GM21723 (cell line): ENCODE results near the gene KCND1.
A peak's percentile ranks its signal among the peaks of the same experiment; 100 is the strongest.
"Not testable (repeated sequence)": the region's sequence is repeated elsewhere in the genome, so short reads cannot be mapped to it uniquely, and the experiment has no call there.

ENCODE experiments used
- ATAC-seq: cut with Tn5 transposase; IDR thresholded peaks from one replicate; pipeline ENCODE4 v1.9.1; 2021; ENCODE audit warnings: mild to moderate bottlenecking, moderate library complexity; ENCODE audit not compliant: unreplicated experiment

Gene KCND1

DNA sequence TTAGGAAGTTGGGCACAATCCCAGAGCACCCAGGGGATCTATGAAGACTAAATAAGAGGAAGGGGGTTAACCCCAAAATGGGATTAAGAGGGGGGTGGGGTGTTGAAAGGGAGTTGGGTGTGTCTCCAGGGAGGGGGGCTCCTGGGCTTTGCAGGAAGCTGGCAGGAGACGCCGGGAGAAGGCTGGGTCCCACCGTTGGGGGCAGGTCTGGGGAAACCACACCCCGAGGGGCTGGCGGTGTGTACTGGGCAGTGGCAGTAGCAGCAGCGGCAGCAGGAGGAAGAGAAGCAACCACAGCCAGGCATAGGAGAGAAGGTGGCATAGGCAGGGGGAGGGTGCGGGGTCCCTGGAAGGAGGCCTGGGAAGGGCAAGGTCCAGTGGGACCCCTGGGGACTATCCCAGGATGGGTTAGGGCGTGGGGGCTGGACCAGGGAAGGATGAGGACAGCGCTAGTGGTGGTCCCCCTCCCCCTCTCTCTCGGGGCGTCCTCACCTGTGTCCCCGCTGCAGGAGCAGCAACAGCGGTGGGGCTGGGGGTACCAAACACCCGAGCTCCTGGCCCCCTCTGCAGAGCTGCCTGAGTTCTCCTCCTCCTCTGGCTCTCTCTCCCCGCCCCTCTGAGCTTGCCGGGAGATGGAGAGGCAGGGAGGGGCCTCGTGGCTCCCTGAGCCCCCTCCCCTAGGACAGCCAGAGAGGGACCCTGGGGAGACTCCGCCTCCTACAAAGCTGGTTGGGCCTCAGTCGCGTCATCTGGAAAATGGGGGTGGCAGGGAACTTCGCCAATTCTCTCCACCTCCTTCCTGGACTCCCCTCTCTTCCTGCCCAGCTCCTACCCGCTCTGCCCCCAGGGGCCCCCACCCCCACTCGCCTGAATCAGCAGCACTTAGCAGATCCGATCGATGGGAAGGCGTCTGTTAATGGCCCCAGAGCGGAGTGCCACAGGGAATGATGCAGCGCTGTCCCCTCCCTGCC lies at the start of gene KCND1:
Gene KCND1, minus strand, starts transcription at position 596 of the 971 bp plus-strand sequence. CDS start 1,573 bp downstream, outside the sequence.
- ATAC-seq, result no peak

DNA sequence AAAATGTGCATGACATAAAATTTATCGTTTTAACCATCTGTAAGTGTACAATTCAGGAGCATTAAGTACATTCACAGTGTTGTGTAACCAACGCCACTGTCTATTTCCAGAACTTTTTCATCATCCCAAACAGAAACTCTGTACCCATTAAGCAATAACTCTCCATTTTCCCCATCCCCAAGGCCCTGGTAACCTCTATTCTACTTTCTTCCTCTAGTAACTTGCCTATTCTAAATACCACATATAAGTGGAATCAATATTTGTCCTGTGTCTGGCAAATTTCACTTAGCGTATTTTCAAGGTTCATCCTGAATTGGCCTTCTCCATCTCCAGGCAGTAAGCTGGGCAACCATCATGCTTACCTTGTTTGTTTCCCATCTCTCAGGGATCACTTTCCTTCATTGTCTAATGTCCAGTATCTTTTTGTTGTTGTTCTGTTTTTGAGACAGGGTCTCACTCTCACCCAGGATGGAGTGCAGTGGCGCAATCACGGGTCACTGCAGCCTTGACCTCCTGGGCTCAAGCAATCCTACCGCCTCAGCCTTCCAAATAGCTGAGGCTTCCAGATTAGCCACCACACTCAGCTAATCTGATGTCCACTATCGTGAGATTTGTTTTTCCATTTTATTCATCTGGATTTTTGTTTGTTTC lies 48.1 kb upstream of the KCND1 start:
- ATAC-seq, result no peak

GRCh38 chrX:49019050-49019449 lies 47.4 kb upstream of the KCND1 start:
- no peak for ATAC-seq

- ATAC-seq, result no peak
These were observed 32.1 kb upstream of the KCND1 start for GRCh38 chrX:49003696-49004095.

- ATAC-seq, result peak; percentile 81
These were observed 30.7 kb upstream of the KCND1 start, which contains the start of gene GRIPAP1 for GRCh38 chrX:49002091-49002935. Gene GRIPAP1 (minus strand): TSS chrX:49002264. CDS start chrX:49002229, 35 bp downstream.

GRCh38 chrX:49001521-49002090 lies 30.0 kb upstream of the KCND1 start:
- peak; percentile 15 for ATAC-seq

- ATAC-seq, result no peak
These were observed 29.0 kb upstream of the KCND1 start for GRCh38 chrX:49000636-49001035.

DNA sequence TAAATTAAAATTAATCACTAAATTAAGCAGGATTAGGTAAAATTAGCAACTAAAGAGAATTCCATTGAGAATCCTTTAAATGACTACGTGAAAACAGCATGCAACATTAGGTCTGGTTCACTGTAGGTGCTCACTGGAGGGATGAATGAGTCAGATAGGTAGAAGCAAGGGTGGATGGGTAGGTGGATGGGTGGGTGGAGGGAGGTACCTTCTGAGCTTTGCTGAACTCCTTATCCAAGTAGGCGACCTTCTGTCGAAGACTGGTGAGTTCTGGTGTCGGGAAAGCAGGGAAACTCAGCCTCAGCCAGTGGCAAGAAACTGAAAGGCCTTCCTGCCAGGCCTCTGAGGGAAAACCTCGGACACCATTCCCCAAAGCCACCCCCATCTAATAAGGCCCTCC lies 27.4 kb upstream of the KCND1 start:
- no peak for ATAC-seq

DNA sequence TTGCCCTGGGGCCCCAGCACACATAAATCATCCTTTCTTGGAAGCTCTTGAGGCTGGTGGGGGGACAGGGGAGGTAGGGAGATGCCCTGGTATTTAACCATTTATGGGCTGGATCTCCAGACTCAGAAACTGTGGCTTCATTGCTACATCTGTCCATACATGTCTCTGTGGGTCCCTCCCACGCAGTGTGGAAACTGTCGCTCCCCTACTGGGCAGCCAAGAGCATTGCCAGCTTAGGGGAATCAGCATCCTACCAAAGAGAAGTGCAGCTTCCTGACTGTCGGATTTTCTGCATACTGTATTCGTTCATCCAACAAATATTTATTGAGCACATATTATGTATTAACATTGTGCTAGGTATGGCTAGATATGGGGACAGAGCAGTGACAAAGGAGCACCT lies 26.7 kb upstream of the KCND1 start:
- no peak for ATAC-seq

DNA sequence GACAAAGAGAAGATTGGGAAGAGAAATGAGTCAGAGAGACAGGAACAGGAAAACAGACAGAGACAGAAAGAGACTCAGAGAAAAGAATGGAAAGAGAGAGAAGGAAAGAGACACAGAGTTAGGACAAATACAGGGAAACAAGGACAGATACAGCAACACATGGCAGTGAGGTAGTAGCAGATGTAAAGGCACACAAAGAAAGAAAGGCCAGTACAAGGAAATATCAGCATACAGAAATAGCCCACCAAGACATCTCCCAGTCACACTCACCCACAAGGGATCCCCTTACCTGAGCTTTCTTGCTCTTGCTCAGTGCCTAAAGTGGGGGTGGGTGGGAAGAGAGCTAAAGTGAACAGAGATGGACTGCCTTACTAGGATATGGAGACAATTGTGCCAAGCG lies 26.2 kb upstream of the KCND1 start:
- no peak for ATAC-seq

GRCh38 chrX:48997455-48997854 lies 25.8 kb upstream of the KCND1 start:
- no peak for ATAC-seq

- no peak for ATAC-seq
These were observed 25.3 kb upstream of the KCND1 start for GRCh38 chrX:48996969-48997368.

DNA sequence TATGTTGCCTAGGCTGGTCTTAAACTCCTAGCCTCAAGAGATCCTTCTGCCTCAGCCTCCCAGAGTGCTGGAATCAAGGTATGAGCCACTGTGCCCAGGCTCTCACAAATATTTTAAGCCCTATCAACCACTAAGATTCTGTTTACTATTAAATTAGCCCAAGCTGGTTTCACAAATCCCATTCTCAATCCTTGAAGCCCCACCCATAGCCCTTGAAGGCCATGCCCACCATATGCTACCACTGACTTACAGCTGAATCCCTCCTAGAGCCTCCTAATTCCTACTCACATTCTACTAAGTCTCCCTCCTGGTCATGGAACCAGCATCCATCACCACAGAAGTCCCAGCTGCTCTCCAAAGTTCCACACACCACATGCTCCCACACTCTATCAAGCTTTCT lies 20.7 kb upstream of the KCND1 start:
- no peak for ATAC-seq

- ATAC-seq, result no peak
These were observed 17.8 kb upstream of the KCND1 start for GRCh38 chrX:48989483-48989882.

- no peak for ATAC-seq
These were observed 12.3 kb upstream of the KCND1 start for GRCh38 chrX:48983896-48984295.

DNA sequence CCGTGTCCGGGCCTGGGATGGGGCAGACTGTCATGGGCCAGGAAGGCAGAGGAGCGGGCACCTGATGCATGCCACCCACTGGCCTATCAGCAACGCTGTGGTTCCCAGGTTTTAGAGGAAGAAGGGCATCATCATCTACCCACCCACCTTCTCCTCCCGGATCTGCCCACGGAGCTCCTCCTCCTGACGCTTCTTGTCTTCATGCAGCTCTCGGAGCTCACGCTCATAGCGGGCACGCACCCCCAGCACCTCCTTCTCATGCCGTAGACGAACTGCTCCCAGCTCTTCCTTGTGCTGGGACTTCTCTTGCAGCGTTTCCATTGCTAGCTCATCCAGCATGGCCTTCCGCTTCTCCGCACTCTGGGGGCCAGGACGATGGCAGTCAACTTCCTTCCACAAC lies 11.4 kb upstream of the KCND1 start:
- ATAC-seq, result no peak

DNA sequence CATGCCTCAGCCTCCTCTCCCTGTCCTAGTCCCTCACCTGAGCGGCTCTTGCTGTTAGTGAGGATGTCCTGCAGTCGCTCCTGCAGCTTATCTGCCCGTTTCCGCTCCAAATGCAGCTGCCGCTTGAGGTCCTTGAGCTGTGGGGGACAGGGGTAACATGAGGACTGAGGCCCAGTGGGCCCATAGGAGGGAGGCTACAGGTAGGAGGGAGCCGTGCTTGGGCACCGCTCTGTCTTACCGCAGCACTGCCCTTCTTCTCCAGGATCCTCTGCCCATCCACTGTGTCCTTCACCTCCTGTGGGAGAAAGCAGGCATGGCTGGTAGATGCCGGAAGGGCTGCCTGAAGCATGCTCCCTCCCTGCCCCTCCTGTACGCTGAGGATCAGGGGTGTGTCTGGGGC lies 9.5 kb upstream of the KCND1 start:
- ATAC-seq, result no peak

- not testable (repeated sequence) for ATAC-seq
These were observed 8.7 kb upstream of the KCND1 start for GRCh38 chrX:48980341-48980740.

DNA sequence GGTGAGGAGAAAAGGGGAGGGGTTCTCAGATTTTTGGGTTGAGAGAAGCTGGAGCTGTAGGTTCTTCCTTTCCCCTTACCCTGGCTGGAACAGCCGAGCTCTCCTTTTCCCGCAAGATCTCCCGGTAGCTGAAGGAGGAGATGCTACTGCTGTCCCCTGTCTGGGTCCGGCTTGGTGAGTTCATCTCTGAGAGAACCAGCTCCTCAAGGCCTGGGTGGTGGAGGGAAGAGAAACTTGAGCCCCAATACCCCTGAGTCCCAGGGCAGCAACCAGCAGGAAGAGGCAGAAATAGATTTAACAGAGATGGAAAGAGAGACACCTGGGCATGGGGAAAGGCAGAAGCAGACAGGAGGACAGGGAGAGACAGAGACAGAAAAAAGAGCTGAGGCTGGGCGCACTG lies 6.6 kb upstream of the KCND1 start:
- ATAC-seq, result no peak

DNA sequence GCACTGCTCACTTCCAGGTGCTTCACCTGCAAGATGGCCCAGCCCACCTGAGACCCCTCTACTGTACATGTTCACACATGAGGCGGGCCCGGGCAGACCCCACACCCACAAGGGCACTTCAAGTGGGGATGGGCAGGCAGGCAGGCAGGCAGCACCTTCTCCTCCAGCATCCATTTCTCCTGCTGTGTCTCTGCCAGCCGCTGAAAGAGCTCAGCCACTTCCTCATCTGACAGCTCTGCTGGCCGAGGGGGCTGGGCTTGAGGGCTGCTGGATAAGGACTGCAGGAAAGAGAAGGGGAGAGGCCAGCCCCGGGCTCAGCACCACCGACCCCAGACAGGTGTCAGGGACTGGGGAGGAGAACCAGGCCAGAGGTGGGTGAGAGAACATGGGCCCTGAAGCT lies 4.4 kb upstream of the KCND1 start:
- no peak for ATAC-seq

DNA sequence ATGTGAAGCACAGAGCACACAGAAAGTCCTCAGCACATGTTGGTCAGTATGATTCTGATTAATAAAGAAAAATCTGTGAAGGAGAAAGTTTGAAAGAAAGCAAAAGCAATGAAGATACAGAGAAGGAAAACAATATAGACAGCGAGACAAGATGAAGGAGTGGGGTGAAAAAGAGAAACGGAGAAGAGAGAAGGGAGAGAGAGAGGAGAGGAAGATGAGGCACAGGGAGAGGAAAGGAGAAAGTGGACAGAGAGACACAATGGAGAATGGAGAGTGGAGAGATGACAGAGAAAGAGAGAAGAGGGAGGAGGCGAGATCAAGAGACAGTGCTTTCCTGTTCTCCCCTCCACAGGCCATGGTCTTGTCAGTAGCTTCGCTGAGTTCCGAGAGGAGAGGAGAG lies 3.9 kb upstream of the KCND1 start:
- ATAC-seq, result no peak
